GM19240 (cell line): ENCODE measurements around the gene GPR35.

ENCODE experiments used
- DNase-seq: peaks from one replicate; pipeline ENCODE4 v3.0.0; 2011; ENCODE audit warnings: low spot score; ENCODE audit not compliant: insufficient read length

The GPR35 gene

DNA sequence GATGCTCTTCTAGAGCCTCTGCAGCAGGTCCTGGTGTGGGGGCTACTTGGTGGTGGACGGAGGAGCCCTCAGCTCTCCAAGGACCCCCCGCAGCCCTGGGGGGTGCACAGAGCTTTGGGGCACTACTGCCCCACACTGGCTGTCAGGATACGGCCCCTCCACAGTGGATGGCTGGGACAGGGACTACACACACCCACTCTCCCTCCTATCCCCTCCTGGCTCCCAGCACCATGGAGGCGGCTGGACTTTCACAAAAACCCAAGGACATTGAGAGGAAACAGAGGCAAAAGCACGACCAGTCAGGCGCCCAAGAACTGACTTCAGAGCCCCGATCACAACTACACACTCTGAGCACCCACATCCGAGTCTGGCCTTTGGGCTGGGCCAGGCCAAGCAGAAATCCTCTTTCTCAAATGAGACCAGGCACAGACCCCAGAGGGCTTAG is 12.6 kb downstream of the GPR35 start:
- DNase-seq, result no peak

DNA sequence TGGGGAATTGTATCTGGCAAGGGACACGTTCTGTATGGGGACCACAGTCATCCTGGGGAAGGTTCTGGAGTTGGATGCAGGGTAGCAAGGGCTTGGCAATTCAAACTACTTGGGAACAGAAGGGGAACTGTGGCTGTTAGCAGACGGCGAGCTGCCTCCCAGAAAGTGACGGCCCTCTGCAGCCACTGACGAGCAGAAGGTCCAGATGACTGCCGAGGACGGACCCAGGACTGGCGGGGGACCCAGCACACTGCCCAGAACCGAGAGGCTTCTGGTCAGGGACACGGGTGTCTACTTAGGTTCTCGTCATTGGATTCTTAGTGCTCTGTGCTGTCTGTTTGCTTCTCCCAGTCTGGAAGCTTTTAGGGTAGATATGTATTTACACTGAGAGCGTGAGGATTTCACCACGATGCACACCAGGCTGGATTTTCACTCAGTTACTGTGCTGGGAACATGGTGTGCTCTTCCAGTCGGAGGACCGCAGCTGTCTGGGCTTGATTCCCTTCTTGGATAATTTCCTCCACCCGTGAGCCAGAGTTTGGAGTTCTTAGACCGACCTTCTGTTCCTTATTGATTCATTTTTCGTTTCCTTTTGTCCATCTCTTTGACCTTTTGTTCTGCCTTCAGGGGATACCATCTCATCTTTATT is 13.4 kb downstream of the GPR35 start:
- no peak for DNase-seq

DNA sequence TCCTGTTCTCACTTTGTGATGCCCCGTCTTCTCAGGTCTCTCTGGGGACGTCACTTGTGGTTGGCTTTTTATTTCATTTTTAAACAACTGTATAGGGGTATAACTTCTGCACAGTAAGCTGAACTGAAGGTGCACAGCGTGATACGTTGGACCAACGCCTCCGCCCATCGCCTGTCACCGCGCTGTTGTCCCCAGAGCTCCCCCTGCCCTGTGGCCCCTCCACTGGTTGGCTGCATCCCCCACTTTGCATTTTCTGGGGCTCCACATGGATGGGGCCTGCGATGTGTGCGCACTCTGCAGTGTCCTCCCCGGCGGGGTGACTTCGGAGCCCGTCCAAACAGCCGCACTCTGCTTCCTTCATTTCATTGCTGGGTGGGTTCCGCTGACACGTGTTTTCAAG is 14.3 kb downstream of the GPR35 start:
- no peak for DNase-seq

DNA sequence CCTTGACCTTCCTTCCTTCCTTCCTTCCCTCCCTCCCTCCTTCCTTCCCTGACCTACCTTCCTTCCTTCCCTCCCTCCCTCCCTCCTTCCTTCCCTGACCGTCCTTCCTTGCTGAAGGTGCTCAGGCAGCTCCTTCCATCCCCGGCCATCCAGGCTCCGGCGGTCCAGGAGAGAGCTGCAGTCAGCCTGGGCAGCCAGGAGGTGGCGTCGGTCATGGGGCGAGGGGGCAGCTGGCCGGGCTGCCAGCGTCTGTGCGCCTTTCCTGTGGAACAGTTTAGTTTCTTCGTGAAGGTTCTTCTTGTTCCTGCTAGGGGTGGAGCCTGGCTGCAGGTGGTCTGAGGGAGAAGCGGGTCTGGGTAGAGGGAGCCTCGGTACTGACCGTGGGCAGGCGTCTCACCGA is 15.7 kb downstream of the GPR35 start:
- no peak for DNase-seq

DNA sequence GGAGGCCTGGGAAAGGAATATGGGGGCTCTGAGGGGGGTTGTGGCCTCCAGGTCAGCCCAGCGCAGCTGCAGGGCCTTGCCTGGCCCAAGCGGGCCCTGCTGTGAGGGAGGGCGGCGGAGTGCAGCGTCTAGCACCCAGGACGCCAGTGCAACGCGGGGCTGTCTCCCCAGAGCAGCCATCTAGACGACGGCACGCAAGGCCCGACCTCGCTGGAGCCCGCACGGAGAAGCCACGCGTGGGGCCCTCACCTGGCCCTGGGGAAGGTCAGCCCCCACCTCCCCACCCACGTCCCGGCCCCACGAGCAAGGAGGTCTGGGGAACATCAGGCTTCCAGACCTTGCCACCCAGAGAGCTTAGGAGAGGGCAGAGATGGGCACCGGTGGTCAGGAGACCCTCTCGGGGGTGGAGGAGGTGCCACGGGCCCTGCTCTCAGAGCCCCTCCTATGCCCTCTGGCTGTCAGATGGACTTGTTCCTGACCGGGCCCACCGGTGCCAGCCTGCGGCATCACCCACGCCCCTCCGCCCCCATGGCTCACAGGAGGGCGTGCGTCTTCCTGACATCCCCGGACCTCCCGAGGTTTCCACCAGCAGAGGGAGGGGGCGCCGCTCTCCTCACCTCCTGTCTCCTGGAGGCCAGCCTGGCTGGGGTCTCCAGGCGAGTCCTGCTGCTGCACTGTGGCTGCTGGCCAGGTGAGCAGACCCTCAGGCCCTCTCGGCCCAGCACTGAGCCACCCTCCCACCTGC is 17.0 kb downstream of the GPR35 start:
- no peak for DNase-seq

DNA sequence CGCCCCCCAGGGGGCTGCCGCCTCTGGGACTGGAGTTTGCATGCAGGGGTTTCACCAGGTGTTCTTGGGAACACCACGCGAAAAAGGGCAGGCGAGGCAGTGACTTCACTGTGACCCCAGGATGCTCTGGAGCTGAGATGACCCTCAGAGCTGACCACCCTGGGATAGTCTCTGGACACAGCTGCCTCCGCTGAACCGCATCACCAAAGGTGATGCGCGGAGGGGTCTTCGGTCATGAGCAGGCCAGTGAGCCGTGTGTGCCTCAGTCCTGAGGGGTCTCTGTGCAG is 17.5 kb downstream of the GPR35 start:
- no peak for DNase-seq

DNA sequence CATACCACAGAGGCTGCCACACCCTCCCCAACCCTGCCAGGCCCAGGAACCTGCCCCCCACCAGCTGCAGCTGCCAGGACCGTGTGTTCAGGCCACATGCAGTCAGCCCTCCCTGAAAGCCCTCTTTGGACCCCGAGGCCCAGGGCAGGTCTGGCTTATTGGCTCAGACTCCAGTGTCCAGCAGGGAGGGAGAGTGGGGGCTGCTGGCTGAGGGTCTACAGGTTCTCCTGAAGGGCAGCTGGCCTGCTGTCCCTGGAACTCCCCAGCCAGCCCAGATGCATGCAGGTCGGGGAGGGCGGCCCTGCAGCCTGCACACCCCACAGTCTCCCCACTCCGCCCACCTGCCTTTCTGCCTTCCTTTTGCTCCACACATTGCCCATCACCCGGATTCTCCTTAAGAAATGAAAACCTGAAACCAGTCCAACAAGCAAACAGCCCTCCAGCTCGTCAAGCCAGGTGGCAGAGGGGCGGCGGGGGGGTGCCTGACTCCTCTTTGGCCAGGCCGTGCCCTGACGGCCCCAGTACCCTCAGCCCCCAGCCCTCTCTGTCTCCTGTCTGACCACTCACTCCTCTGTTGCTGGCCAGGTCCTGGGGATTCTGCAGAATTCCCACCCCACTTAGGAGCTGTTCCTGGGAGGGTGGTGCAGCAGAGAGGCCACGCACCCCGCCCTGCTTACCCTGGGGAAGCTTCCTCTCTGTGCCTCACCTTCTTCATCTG is 18.0 kb downstream of the GPR35 start:
- no peak for DNase-seq

DNA sequence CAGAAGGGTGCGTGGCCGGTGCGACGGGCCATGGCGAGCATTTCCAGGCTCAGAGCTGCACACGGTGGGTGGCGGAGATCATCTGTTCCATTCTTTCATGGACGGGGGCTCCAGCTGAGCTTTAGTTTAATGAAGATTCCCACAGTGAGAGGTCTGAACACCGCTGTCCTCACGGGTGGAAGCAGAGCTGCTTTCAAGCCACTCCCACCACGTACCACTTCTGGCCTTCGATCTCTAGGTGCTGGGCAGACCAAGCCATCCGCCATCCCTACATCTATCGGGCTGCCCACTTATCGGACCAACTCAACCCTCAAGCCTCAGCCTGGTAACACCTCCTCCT is 18.5 kb downstream of the GPR35 start:
- DNase-seq, result no peak

DNA sequence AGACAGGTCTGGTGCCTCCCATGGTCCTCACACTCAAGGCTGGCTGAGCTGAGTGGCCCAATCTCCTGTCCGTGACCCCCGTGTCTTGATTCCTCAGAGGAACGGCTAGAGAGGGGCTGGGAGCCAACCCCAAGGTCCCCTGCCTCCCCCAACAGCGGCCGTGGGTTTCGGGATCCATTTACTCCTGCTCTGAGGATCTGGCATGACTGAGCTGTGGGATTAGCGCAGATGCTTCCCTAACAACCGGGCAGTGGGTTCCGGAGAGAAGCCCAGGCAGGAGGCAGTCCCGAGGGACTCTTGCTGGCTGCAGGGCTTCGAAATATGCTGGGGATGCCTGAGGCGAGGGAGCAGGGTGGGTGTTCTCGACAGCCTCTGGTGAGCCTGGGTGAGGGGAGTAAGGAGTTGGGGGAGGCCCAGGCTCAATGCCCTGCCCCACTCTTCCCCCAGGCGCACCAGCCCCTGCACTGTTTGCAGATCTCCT is 18.9 kb downstream of the GPR35 start:
- no peak for DNase-seq

DNA sequence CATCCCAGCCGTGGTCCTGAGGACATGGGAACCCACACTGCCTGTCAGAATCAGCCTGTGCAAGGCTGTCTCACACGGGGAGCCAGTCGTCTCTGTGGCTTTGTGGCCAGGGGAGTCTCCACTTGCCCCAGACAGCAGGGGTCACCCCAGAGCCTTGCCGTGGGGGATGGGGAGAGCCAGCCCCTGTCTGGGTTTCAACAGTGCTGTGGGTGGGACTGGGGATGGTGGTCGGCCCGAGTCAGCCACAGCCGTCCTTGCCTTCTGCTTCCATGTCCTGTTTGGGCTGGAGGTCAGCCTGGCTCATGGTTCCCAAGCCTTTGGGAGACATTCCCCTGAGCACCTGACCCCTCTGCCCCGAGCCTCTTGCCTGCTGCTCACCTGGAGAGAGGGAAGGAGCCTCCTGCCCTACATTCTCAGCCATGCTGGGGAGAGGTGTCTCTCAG is 19.6 kb downstream of the GPR35 start:
- DNase-seq, result no peak

DNA sequence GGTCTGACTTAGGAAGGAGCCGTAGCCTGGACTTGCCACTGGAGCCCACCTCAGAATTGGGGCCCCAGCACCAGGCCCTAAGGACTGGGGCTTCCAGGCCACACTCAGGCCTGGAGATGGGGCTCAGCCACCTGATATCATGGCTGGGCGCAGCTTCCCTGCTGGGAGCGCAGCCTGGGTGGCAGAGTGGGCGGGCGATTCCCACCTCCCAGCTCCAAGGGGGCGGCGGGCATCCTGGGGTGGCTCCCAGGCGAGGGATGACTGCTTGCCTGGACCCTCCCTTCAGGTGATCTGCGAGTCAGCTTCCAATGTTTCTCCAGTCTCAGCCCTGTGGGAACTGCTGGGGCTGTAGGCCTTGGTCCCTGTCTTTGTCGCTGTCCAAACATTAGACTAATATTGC is 20.1 kb downstream of the GPR35 start:
- DNase-seq, result no peak

DNA sequence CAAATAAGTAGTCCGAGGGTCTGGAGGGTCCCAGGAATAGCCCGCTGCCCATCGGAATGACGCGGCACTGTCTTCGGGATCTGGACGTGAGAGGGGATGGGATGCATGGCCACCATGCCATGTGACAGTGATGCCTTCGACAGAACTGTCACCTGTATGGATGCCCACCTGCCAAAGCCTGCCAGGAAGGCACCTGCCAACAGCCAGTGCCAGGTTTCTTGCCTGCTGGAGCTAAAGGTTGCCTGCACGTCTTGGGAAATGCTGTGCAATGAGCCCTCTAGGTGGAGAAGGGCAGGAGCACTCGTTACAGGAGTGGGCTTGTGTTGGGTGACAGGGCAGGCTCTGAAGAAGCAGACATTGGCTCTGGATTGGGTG is 20.5 kb downstream of the GPR35 start:
- no peak for DNase-seq

DNA sequence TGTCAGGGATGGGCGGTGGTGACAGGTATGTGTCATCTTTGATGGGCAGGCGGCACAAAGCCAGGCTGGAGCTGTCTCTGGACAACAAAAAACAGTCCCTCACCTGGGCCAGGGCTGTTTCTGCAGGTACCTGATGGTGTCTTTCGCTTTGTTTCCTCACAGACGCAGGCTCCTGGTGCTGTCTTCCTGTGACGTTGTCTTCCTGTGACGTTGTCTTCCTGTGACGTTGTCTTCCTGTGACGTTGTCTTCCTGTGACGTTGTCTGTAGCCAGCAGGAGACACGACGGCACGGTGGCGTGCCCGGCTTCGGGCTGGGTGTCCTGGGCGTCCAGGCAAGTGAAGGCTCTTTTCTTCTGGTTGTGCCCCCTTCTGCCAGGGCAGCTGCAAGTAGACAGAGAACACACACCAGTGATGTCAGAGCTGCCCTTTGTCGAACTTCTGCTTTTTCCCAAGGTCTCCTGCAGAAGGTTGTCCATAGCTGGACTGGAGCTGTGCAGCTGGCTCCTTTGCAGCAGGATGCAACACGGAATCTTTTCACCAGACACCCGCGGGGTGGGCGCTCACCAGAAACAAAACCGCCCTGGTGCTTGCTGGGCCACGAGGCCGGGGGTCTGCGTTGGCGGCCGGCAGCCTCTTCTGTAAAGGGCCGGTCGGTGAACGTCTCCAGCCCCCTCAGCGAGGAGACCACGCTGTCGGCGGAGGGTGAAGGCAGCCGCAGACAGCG is 21.1 kb downstream of the GPR35 start:
- DNase-seq, result no peak

DNA sequence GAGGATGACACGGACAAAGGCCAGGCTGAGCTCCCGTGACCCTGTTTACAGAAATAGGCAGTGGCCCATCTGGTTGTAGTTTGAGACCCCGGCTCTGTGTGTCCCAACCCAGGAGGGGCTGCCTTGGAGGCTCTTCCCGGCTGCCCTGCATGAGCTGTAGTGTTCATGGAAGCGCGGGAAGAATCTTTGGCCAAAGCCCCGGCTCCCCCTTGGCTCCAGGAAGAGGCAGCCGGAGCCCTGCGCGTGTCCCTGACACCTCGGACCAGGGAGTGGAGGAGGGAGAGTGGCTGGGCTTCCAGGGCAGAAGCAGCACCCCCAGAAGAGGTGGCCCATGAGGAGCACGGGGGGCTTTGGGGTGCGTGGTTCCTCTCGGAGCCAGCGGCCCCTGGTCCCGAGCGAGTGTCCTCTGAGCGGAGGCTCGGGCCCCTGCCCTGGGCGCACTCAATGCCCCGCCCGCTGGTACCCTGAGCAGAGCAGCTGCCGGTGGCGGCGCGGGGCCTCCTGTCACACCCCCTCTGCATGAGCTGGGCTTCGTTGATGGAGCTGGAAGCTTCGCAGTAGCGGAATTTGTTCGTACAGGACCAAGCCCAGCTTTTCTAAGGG is 21.7 kb downstream of the GPR35 start:
- no peak for DNase-seq

DNA sequence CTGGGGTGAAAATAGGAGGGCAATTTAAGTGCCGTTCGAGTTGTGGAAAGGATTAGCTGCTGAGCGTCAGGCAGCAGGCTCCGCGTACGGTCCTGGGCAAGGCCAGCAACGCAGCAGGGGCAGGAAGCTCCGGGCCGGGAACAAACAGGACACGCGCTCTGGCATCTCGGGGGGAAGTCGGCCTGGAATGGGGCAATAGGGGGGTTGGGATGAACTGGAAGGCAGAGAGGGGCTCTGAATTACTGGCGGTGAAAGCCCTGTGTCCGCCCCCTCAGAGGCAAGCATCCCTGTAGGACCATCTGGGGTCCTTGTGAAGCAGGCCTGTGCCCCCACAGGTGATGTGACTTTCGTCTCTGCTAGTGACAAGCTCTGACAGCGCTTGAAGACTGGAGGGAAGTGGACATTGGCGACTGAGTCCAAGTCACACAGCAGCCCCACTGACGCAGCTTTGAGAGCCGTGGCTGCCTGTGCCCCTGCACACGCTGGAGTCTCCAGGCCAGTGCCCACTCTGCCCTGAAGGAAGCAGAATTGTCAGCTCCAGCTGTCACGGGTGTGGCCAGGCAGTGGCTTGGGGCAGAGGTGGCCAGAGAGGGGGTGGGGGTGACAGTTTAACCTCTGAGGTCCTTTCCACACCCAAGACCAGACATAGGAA is 22.3 kb downstream of the GPR35 start:
- no peak for DNase-seq

DNA sequence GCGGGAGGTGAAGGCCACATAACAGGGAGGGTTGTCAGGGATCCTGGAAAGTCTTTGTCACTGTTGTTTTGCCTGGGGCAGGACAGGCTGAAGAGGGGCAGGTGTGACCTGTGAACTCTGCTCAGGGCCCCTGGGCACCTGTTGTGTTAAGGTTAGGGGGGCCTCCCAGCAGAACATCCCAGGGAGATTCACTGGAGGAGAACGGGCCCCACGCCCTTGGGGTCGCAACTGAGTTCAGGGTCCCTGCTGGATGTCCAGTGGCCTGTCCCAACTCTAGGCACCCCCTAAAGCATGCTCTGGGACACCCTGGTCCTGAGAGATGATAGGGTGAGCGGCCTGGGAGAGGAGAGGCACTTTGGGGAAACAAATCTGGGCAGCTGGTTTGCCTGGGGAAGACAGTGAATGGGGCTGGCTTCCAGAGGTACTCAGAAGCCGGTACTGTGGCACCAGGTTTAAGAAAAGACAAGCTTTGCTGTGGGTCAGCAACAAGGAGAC is 22.9 kb downstream of the GPR35 start:
- no peak for DNase-seq

DNA sequence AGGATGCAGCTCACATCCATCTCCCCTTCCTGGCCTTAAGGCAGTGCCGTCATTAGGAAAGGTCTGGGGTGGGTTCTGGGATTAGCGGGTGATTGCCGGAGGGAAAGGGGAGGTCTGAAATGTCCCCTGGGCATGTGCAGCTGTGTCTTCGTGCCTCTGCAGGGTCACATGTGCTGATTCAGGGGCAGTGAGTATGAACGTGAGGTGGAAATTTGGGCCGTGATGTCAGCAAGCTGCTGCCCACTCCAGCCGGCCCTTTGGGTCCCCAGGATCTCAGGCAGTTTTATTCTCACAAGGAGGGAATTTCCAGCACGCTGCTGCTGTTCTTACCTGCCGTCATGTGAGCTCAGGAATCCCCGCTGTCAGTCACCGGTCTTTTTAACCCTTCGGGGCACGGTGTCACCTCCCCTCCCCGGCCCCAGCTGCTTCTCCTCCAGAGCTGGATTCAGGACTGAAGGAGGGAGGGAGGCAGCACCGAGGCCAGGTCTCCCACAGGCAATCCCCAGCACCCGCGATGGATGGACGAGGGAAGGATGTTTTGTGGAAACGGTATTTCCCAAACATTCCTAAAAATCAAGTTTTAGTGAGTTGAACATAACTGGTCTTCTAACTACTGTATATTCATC is 23.5 kb downstream of the GPR35 start:
- DNase-seq, result no peak

DNA sequence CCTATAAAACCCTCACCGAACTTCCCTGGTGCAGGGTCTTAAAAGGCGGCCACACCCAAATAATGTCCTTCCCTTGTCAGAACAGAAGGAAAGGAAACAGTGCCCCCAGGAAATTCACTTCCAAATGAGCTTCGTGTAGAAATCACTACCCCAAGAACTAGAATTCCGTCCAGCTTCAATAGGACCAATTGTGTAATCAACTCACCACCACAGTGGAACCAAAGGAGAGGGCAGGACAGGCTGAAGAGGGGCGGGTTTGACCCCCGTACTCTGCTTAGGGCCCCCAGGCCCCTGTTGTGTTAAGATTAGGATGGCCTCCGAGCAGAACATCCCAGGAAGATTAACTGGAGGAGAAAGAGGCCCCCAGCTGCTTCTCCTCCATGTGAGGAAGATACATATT is 24.1 kb downstream of the GPR35 start:
- DNase-seq, result no peak

DNA sequence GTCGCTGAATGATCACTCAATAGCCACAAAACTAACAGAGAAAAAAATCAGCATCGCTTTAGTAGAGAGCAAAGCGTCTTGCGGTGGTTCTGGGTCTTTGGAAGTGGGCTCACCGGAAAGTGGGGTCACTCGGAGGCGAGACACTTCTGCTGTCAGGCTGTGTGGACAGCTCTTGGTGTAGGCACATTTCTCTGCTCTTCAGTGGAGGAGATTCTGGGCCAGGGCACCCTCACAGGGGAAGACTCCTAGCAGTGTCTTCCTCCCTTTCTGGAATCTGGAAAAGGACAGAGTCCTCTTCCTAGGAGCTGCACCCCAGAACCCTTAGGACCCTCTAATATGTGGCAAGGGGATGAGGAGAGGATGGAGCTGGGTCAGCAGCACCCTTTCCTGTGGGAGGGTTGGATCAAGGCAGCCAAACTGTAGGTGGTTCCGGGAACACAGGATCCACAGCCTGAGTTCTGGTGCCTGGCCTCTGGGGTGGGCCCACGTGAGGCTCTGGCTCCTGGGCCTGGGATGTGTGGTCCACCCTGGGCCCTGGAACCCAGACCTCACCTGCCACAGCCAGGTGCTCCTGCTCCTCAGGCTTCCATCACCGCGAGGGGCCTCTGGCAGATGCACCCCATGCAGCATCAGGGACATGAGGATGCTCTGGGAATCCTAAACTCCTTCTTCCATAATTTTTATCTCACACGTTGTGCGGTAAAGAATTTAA is 25.1 kb downstream of the GPR35 start:
- DNase-seq, result no peak

DNA sequence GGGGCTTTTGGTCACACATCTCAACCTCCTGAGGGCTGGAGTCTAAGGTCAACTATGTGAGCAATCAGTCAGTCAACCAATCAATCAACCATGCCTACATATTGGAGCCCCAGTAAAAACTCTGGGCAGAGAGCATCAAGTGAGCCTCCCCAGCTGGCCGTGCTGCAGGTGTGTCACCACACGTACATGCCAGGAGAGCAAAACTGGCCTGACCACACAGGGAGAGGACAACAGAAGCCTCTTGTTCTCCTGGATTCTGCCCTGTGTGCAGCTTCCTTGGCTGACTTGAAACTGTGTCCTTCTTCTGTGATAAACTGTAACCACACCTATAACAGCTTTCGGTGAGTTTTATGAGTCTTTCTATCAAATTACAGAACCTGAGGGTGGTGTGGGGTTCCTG is 25.9 kb downstream of the GPR35 start:
- DNase-seq, result no peak
